Gastrocnemius medialis (tissue), 4 donors: Measurements from ENCODE around the gene APBB2.

Source experiments
- POLR2A ChIP-seq, 2 donors: fragments of 450-650 bp; IDR thresholded peaks; one replicate each; pipeline ENCODE4 v1.6.1; 2017; ENCODE audit warnings: antibody characterized with exemption in 2 of 2, mild to moderate bottlenecking in 2 of 2, moderate library complexity in 2 of 2
- TF ChIP-seq, protein P1 (sequence below), 5 experiments: fragments of 450-650 bp in 3 of 5; fragments of 200-600 bp in 2 of 5; sonication (generic) in 2 of 5; IDR thresholded peaks in 4 of 5; conservative IDR thresholded peaks in 1 of 5; 1 replicate in 4 of 5; 2 replicates in 1 of 5; pipeline ENCODE4 v1.5.1; 2016 to 2019; ENCODE audit warnings: antibody characterized with exemption in 5 of 5, mild to moderate bottlenecking in 3 of 5, moderate library complexity in 3 of 5

DNA sequence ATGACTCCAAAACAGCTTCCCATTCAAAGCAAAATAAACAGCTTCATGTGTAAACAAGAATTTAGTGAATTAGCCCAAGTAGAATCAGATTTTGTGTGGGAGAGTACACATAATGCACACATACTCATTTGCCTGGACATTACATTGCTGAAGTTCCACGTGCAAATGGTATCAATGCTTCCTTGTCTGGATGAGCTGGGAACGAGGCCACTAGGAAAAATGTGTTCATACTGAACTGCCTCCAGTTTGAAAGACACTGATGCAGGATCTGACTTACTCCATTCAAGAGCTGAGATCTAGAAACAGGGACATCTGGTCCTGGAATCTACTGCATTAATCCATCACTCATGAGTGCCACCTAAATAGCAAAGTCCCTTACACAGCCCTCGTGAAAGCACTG is 228.0 kb downstream of the APBB2 start:
- TF ChIP-seq, protein P1, sequence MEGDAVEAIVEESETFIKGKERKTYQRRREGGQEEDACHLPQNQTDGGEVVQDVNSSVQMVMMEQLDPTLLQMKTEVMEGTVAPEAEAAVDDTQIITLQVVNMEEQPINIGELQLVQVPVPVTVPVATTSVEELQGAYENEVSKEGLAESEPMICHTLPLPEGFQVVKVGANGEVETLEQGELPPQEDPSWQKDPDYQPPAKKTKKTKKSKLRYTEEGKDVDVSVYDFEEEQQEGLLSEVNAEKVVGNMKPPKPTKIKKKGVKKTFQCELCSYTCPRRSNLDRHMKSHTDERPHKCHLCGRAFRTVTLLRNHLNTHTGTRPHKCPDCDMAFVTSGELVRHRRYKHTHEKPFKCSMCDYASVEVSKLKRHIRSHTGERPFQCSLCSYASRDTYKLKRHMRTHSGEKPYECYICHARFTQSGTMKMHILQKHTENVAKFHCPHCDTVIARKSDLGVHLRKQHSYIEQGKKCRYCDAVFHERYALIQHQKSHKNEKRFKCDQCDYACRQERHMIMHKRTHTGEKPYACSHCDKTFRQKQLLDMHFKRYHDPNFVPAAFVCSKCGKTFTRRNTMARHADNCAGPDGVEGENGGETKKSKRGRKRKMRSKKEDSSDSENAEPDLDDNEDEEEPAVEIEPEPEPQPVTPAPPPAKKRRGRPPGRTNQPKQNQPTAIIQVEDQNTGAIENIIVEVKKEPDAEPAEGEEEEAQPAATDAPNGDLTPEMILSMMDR (IDR thresholded peaks at IDR 0.05 in 4 of 5, conservative IDR thresholded peaks at IDR 0.05 in 1 of 5): no peak
- TF ChIP-seq POLR2A (IDR thresholded peaks at IDR 0.05): no peak
